Measurements from ENCODE around the gene CUL7.

GRCh38 chr6:43040542-43041257 is 13.0 kb downstream of the CUL7 start:
- TF ChIP-seq EZH2 (IDR thresholded peaks at IDR 0.05; ENCODE audit: insufficient read depth, poor library complexity, severe bottlenecking) (no peak), EZH2phosphoT487 (IDR thresholded peaks at IDR 0.05; ENCODE audit: insufficient read depth, low read depth) (no peak)
